Astrocyte of the cerebellum (primary cell): Measurements from ENCODE around the gene TADA3.
A peak's percentile ranks its signal among the peaks of the same experiment; 100 is the strongest.

Source experiments
- DNase-seq: peaks from one replicate; pipeline ENCODE4 v3.0.0-alpha.2; 2011; ENCODE audit warnings: low read depth
- H3K4me3 ChIP-seq: 2 replicates; pipeline ENCODE4 v1.5.1; 2011; ENCODE audit warnings: mild to moderate bottlenecking, low read depth, low read length, moderate library complexity
- in situ Hi-C: cut with HindIII; loops from 2 replicates; pipeline ENCODE4 v1.10.0; 2017; ENCODE audit warnings: low sequenced_read_pairs
- TF ChIP-seq, protein P1 (sequence below): IDR thresholded peaks from 2 replicates; pipeline ENCODE4 v1.5.1; 2012; ENCODE audit warnings: low read length, low read depth, moderate library complexity, mild to moderate bottlenecking; ENCODE audit errors: missing control alignments

The TADA3 gene

DNA sequence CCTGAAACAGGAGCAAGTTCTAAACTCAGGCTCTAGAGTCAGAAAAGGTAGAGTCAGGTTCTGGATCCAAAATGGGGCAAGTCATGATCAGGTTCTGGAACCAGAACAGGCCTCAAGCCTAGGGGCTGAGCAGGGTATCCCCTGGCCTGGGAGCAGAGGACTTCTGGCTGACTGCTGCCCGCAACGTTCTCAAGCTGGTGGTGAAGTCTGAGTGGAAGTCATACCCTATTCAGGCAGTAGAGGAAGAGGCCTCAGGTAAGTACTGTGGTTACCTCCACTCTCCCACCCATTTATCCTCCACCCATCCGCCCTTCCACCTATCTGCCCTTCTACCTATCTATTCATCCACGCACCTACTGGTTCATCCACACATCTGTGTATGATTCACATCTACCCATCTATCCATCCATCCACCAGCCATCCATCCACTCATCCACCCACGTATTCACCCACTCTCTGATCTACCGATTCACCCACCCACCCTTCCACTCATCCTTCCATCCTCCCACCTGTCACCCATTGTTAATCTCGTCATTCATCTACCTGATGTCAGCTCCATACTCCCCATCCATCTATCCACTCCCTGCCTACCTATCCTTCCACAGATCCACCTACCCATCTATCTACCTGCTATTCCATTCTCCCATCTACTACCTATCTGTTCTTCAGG lies 26.5 kb upstream of the TADA3 start:
- TF ChIP-seq, protein P1, sequence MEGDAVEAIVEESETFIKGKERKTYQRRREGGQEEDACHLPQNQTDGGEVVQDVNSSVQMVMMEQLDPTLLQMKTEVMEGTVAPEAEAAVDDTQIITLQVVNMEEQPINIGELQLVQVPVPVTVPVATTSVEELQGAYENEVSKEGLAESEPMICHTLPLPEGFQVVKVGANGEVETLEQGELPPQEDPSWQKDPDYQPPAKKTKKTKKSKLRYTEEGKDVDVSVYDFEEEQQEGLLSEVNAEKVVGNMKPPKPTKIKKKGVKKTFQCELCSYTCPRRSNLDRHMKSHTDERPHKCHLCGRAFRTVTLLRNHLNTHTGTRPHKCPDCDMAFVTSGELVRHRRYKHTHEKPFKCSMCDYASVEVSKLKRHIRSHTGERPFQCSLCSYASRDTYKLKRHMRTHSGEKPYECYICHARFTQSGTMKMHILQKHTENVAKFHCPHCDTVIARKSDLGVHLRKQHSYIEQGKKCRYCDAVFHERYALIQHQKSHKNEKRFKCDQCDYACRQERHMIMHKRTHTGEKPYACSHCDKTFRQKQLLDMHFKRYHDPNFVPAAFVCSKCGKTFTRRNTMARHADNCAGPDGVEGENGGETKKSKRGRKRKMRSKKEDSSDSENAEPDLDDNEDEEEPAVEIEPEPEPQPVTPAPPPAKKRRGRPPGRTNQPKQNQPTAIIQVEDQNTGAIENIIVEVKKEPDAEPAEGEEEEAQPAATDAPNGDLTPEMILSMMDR = no peak
- in situ Hi-C loops = no loop called here
- H3K4me3 ChIP-seq = no peak overlapping the region
- no peak for DNase-seq

DNA sequence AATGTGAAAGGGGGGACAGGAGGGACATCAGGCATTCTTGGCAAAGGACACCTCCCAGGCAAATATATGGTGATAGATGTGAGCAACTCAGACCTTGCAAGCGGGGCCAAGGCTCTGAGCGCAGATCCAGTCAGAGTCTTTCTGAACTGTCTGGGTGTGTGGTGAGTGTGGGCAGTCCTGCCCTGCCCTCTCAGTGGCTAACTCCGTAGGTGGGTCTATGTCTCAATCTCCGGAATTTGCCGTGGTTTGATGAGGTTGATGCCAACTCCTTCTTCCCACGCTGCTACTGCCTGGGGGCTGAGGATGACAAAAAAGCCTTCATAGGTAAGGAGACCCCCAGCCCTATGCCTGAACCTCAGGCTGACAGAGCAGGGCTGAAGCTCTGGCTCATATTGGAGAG lies 25.2 kb upstream of the TADA3 start:
- no peak overlapping the region for H3K4me3 ChIP-seq
- DNase-seq = no peak
- in situ Hi-C loops = no loop called here
- TF ChIP-seq, protein P1 = no peak

DNA sequence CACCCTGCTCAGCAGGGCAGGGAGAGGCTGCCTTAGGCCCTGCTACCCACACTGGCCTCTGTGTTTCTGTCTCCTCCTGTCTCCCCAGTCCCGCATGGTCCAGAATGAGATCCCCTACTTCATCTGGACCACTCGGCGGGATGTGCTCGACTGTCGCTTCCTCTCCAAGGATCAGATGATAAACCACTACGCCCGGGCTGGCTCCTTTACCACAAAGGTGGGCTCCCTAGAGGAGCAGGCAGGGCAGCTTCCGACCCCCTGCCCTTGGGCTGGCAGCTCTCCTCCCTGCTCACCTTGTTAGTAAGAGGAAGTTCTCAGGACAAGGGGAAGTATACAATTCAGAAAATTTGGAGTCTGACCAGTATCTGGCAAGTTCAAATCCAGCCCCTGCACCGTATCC lies 23.7 kb upstream of the TADA3 start:
- no peak for DNase-seq
- in situ Hi-C loops = no loop called here
- TF ChIP-seq, protein P1 = no peak
- H3K4me3 ChIP-seq = no peak overlapping the region

DNA sequence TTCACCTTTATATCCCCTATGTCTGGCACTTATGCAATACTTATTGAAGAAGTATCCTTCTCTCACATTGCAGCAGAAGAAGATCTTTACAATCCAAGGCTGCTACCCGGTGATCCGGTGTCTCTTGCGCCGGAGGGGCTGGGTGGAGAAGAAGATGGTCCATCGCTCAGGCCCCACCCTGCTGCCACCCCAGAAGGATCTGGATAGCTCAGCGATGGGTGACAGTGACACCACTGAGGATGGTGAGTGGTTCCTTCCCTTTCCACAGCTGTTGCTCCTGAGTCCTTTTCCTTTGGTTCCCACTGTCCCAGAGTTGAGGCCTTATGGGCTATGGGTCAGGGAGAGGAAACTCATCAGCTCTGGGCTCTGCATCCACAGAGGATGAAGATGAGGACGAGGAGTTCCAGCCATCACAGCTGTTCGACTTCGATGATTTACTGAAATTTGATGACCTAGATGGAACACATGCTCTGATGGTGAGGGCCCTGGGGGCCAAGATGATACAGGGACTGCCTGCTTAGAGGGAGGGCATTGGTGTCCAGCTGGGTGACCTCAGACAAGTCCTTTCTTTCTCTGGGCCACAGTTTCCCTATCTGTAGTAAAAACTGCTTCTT lies 20.7 kb upstream of the TADA3 start:
- in situ Hi-C loops = no loop called here
- DNase-seq = no peak
- H3K4me3 ChIP-seq = no peak overlapping the region
- TF ChIP-seq, protein P1 = no peak

DNA sequence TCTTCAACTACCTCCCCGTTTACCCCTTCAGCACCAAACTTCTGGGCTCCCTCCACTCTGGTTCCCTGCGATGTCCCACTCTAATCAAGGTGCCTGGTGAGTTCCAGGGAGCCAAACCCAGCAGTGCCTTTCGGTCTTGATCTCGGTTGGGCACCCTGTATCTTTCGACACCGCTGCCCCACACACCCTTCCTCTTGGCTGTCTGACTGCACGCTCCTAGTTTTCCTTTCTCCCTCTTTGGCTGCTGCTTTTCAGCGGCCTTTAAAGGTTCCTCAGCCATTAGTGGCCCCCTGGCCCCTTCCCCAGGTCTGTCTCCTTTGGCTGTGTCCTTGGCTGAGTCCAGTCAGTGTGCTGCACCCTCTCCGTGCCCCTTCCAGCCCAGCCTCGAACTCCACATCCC lies 18.6 kb upstream of the TADA3 start:
- in situ Hi-C loops = no loop called here
- no peak for DNase-seq
- peak overlapping the region; percentile 47 for H3K4me3 ChIP-seq
- TF ChIP-seq, protein P1 = no peak

DNA sequence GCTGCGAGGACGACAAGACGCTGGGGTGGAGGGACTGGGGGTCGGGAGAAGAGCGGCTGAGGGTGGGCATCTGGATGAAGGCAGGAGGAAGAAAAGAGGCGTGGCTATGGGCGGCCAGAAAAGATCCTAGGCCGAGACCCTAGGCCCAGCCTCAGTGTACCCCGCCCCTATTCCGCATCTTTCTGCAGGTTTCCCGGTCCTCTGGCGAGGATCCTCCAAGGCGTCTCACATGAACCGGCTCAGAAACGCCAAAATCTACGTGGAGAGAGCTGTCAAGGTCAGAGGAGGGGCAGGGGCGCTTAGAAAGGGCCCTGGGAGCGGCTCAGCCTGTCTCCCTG lies 18.1 kb upstream of the TADA3 start:
- TF ChIP-seq, protein P1 = no peak
- DNase-seq = no peak
- H3K4me3 ChIP-seq = peak overlapping the region; percentile 47
- in situ Hi-C loops = no loop called here
